ENCODE measurements around the gene IGSF8. TPM values are rescaled to one million over a fixed set of nuclear protein-coding genes. Genes with fewer than 3 reads are reported as not detected.
A peak's percentile ranks its signal among the peaks of the same experiment; 100 is the strongest.

Gene IGSF8
- total and polyA plus RNA-seq, 2 of the 8 experiments (the other 6 are each of a cell fraction or from before 2014, with no cell fraction given), result 69.6 to 132 TPM

GRCh38 chr1:160071289-160071688 lies 27.1 kb downstream of the IGSF8 start:
- Histone ChIP-seq H3K27me3 (replicated peaks in 1 of 4; ENCODE audit: control insufficient read depth in 3 of 4, extremely low read depth in 1 of 4, insufficient read depth in 3 of 4, low read length in 3 of 4) (peaks cover 0 to 14% (median 11%) of the 10 kb centered on the region in 4 experiments; a peak in 6 of 7 replicates), H2BK12ac (ENCODE audit: low read depth, low read length) (no peak overlapping the region), H2AFZ (ENCODE audit: low read length) (no peak overlapping the region), H3K56ac (replicated peaks; ENCODE audit: insufficient read length, low read depth, low read length) (no peak overlapping the region), H3K14ac (ENCODE audit: insufficient read length) (no peak overlapping the region), H2BK15ac (ENCODE audit: low read length) (no peak overlapping the region), H2BK5ac (ENCODE audit: low read depth, low read length) (no peak overlapping the region), H3K9ac (replicated peaks in 1 of 4; ENCODE audit: extremely low read depth in 1 of 4, low read depth in 3 of 4, low read length in 3 of 4) (no peak overlapping the region), H3K23me2 (ENCODE audit: low read depth, low read length) (peaks cover 8% of the 10 kb centered on the region), H3K23ac (ENCODE audit: insufficient read length) (no peak overlapping the region), H3K27ac (ENCODE audit: low read depth, low read length) (no peak overlapping the region), H3K4me2 (ENCODE audit: insufficient read depth in 1 of 2, low read depth in 2 of 2, low read length in 2 of 2) (peak overlapping the region in 1 of 2 experiments; percentile 90; a peak in 1 of 4 replicates), H3K79me2 (ENCODE audit: control insufficient read depth in 1 of 2, insufficient read depth in 2 of 2, low read length in 2 of 2) (no peaks in the 10 kb centered on the region), H3K36me3 (ENCODE audit: control insufficient read depth in 2 of 4, insufficient read depth in 4 of 4, low read length in 3 of 4) (no peaks in the 10 kb centered on the region), H2AK5ac (ENCODE audit: low read depth, low read length) (no peak overlapping the region), H4K91ac (replicated peaks; ENCODE audit: insufficient read length, low read length) (no peak overlapping the region), H3K4me3 (ENCODE audit: extremely low read depth in 1 of 4, insufficient read depth in 2 of 4, low read depth in 3 of 4, low read length in 4 of 4) (peak overlapping the region in 1 of 4 experiments; percentile 70; a peak in 2 of 8 replicates), H2BK20ac (ENCODE audit: low read length) (no peak overlapping the region), H4K20me1 (replicated peaks in 1 of 2; ENCODE audit: control insufficient read depth in 1 of 2, insufficient read depth in 2 of 2, low read length in 2 of 2) (no peaks in the 10 kb centered on the region), H4K8ac (ENCODE audit: extremely low read depth, insufficient read depth, low read length) (no peak overlapping the region), H3K9me3 (ENCODE audit: insufficient read depth in 2 of 2, low read depth in 1 of 2, low read length in 1 of 2) (no peaks in the 10 kb centered on the region), H3K4ac (replicated peaks; ENCODE audit: insufficient read length, low read depth, low read length) (no peak overlapping the region), H4K5ac (ENCODE audit: insufficient read length, low read depth, low read length) (no peak overlapping the region), H2BK120ac (replicated peaks; ENCODE audit: low read depth, low read length) (no peak overlapping the region), H3K4me1 (replicated peaks in 1 of 4; ENCODE audit: control insufficient read depth in 3 of 4, insufficient read depth in 4 of 4, low read length in 3 of 4) (peaks cover 0 to 12% (median 6%) of the 10 kb centered on the region in 4 experiments; a peak in 5 of 7 replicates), H3K18ac (ENCODE audit: extremely low read depth, low read length) (no peak overlapping the region), H3K79me1 (ENCODE audit: low read depth, low read length) (no peaks in the 10 kb centered on the region)
- CTCF ChIA-PET (ENCODE audit: partially characterized antibody), result interaction anchor here (1.2 to 50.1 kb wide), 4 partner anchors 3 to 33 kb away, joined by 4 to 1874 read pairs (median 939); partner anchors contain the start of genes IGSF8, KCNJ10 and KCNJ9
- POLR2A ChIA-PET (ENCODE audit: partially characterized antibody), result interaction anchor here (1.3 to 2.4 kb wide), 3 partner anchors 12 to 27 kb away, joined by 3 to 7 read pairs (median 3); partner anchors contain the start of gene IGSF8
- WGBS, 2 experiments (ENCODE audit: extremely low coverage in 1 of 2, insufficient coverage in 1 of 2, insufficient read length in 1 of 2, insufficient replicate concordance in 2 of 2, low coverage in 1 of 2, low lambda C conversion rate in 2 of 2, missing lambda C conversion rate in 1 of 2), result 85% methylated on average over 5 of the region's 5 CpGs; no CpG with 5 or more reads in 1 of the 2 experiments
- DNase-seq (ENCODE audit: low read depth in 1 of 2, low spot score in 2 of 2) (no peak), FAIRE-seq (no peak)
- TF ChIP-seq RBBP5 (IDR thresholded peaks at IDR 0.05; ENCODE audit: borderline replicate concordance, low read depth, low read length) (no peak), MAX (IDR thresholded peaks at IDR 0.05) (no peak), ATF3 (IDR thresholded peaks at IDR 0.05; ENCODE audit: insufficient read depth, low read depth, low read length) (no peak), RXRA (IDR thresholded peaks at IDR 0.05; ENCODE audit: insufficient read depth, low read depth, low read length) (no peak), CTCF (IDR thresholded peaks at IDR 0.05; ENCODE audit: control extremely low read depth in 1 of 3, insufficient read depth in 1 of 3, low read depth in 1 of 3, low read length in 3 of 3) (no peak), SP4 (IDR thresholded peaks at IDR 0.05; ENCODE audit: low read length) (no peak), KDM5A (IDR thresholded peaks at IDR 0.05; ENCODE audit: low read length) (no peak), POLR2AphosphoS5 (IDR thresholded peaks at IDR 0.05; ENCODE audit: low read depth, low read length) (no peak), POU5F1 (IDR thresholded peaks at IDR 0.05; ENCODE audit: low read depth, low read length) (no peak), HDAC6 (IDR thresholded peaks at IDR 0.05; ENCODE audit: low read depth, low read length) (no peak), BCL11A (IDR thresholded peaks at IDR 0.05; ENCODE audit: low read depth in 2 of 2, low read length in 2 of 2) (no peak)

Data from H1 (cell line).